ENCODE data around the gene MCTP1. TPM values are rescaled to one million over a fixed set of nuclear protein-coding genes. Genes with fewer than 3 reads are reported as not detected.

The MCTP1 gene
- total RNA-seq, 1 donor = 5.8 TPM

- H3K36me3 ChIP-seq (ENCODE audit: insufficient read depth, low read length) = no peaks in the 10 kb centered on the region
- no peak for DNase-seq (ENCODE audit: insufficient read length, low spot score, missing footprints)
- no peak for TF ChIP-seq CTCF (IDR thresholded peaks at IDR 0.05; ENCODE audit: extremely low read depth, low read depth, low read length)
- no peak overlapping the region for H2AFZ ChIP-seq (ENCODE audit: low read length)
- no peaks in the 10 kb centered on the region for H4K20me1 ChIP-seq (ENCODE audit: insufficient read depth, low read length)
- H3K79me2 ChIP-seq (ENCODE audit: insufficient read depth, low read length) = no peaks in the 10 kb centered on the region
- H3K9me3 ChIP-seq (ENCODE audit: low read depth, low read length) = no peaks in the 10 kb centered on the region
- H3K4me3 ChIP-seq (ENCODE audit: insufficient read depth, low read length) = no peak overlapping the region
- H3K4me2 ChIP-seq (ENCODE audit: insufficient read depth, low read length) = no peak overlapping the region
- peak overlapping the region; percentile 12 for H3K27ac ChIP-seq (ENCODE audit: low read depth, low read length)
- H3K4me1 ChIP-seq (ENCODE audit: insufficient read depth, low read length) = peaks cover 13% of the 10 kb centered on the region
- H3K27me3 ChIP-seq (ENCODE audit: insufficient read depth, low read length) = no peaks in the 10 kb centered on the region
Observed at GRCh38 chr5:95177456-95177855, 107.4 kb downstream of the MCTP1 start.

GRCh38 chr5:95175106-95175505 lies 109.8 kb downstream of the MCTP1 start:
- no peak overlapping the region for H3K27ac ChIP-seq (ENCODE audit: low read depth, low read length)
- no peak overlapping the region for H3K4me3 ChIP-seq (ENCODE audit: insufficient read depth, low read length)
- TF ChIP-seq CTCF (IDR thresholded peaks at IDR 0.05; ENCODE audit: extremely low read depth, low read depth, low read length) = no peak
- H3K4me2 ChIP-seq (ENCODE audit: insufficient read depth, low read length) = no peak overlapping the region
- no peak for DNase-seq (ENCODE audit: insufficient read length, low spot score, missing footprints)
- peaks cover 13% of the 10 kb centered on the region for H3K4me1 ChIP-seq (ENCODE audit: insufficient read depth, low read length)
- H3K9me3 ChIP-seq (ENCODE audit: low read depth, low read length) = no peaks in the 10 kb centered on the region
- H2AFZ ChIP-seq (ENCODE audit: low read length) = peak overlapping the region; percentile 51
- no peaks in the 10 kb centered on the region for H3K27me3 ChIP-seq (ENCODE audit: insufficient read depth, low read length)
- no peaks in the 10 kb centered on the region for H3K79me2 ChIP-seq (ENCODE audit: insufficient read depth, low read length)
- H4K20me1 ChIP-seq (ENCODE audit: insufficient read depth, low read length) = no peaks in the 10 kb centered on the region
- no peaks in the 10 kb centered on the region for H3K36me3 ChIP-seq (ENCODE audit: insufficient read depth, low read length)

- no peak for DNase-seq (ENCODE audit: insufficient read length, low spot score, missing footprints)
- H3K36me3 ChIP-seq (ENCODE audit: insufficient read depth, low read length) = no peaks in the 10 kb centered on the region
- no peaks in the 10 kb centered on the region for H3K79me2 ChIP-seq (ENCODE audit: insufficient read depth, low read length)
- H3K4me3 ChIP-seq (ENCODE audit: insufficient read depth, low read length) = no peak overlapping the region
- no peaks in the 10 kb centered on the region for H4K20me1 ChIP-seq (ENCODE audit: insufficient read depth, low read length)
- H3K9me3 ChIP-seq (ENCODE audit: low read depth, low read length) = no peaks in the 10 kb centered on the region
- peaks cover 2% of the 10 kb centered on the region for H3K4me1 ChIP-seq (ENCODE audit: insufficient read depth, low read length)
- H3K27ac ChIP-seq (ENCODE audit: low read depth, low read length) = no peak overlapping the region
- H2AFZ ChIP-seq (ENCODE audit: low read length) = no peak overlapping the region
- no peaks in the 10 kb centered on the region for H3K27me3 ChIP-seq (ENCODE audit: insufficient read depth, low read length)
- no peak overlapping the region for H3K4me2 ChIP-seq (ENCODE audit: insufficient read depth, low read length)
- TF ChIP-seq CTCF (IDR thresholded peaks at IDR 0.05; ENCODE audit: extremely low read depth, low read depth, low read length) = no peak
Observed at GRCh38 chr5:95172659-95173058, 112.2 kb downstream of the MCTP1 start.

- Histone ChIP-seq H3K4me2 (ENCODE audit: insufficient read depth, low read length) (no peak overlapping the region), H3K36me3 (ENCODE audit: insufficient read depth, low read length) (no peaks in the 10 kb centered on the region), H4K20me1 (ENCODE audit: insufficient read depth, low read length) (no peaks in the 10 kb centered on the region), H3K27ac (ENCODE audit: low read depth, low read length) (no peak overlapping the region), H3K4me1 (ENCODE audit: insufficient read depth, low read length) (no peaks in the 10 kb centered on the region), H3K27me3 (ENCODE audit: insufficient read depth, low read length) (no peaks in the 10 kb centered on the region), H3K79me2 (ENCODE audit: insufficient read depth, low read length) (no peaks in the 10 kb centered on the region), H2AFZ (ENCODE audit: low read length) (no peak overlapping the region), H3K4me3 (ENCODE audit: insufficient read depth, low read length) (no peak overlapping the region), H3K9me3 (ENCODE audit: low read depth, low read length) (no peaks in the 10 kb centered on the region)
- no peak for TF ChIP-seq CTCF (IDR thresholded peaks at IDR 0.05; ENCODE audit: extremely low read depth, low read depth, low read length)
- no peak for DNase-seq (ENCODE audit: insufficient read length, low spot score, missing footprints)
Observed at GRCh38 chr5:95164861-95165260, 120.0 kb downstream of the MCTP1 start.

Data from osteoblast (primary cell).